ENCODE data around the gene POLR2E. TPM values are rescaled to one million over a fixed set of nuclear protein-coding genes. Genes with fewer than 3 reads are reported as not detected.

The POLR2E gene
- total RNA-seq (2014; rRNA removed; shearing (Covaris generic); ENCODE audit: low replicate concordance) = 117 and 222 TPM in 2 replicates

GRCh38 chr19:1094978-1095701 is at the start of gene POLR2E:
POLR2E (minus strand) TSS chr19:1095375; CDS start chr19:1095315, 60 bp downstream.
- Histone ChIP-seq H3K9ac (ENCODE audit: low read length) (peak within 1 kb of the TSS; percentile 99), H3K27me3 (ENCODE audit: low read length) (no peaks in the 10 kb centered on the region), H3K27ac (ENCODE audit: low read length) (peak within 1 kb of the TSS; percentile 42; the same call in 1 of the 2 replicates), H3K79me2 (ENCODE audit: low read length) (peaks cover 24% of the 10 kb centered on the region), H3K4me3 (ENCODE audit: low read length) (peak within 1 kb of the TSS; percentile 100), H4K20me1 (ENCODE audit: insufficient read depth, low read depth, low read length) (peaks cover 22% of the 10 kb centered on the region), H2AFZ (ENCODE audit: low read length) (peak within 1 kb of the TSS; percentile 70), H3K36me3 (ENCODE audit: insufficient read depth, low read length) (peaks cover 3% of the 10 kb centered on the region; the same call in 1 of the 2 replicates), H3K4me1 (ENCODE audit: low read length) (peaks cover 18% of the 10 kb centered on the region), H3K9me3 (ENCODE audit: low read length) (no peaks in the 10 kb centered on the region), H3K9me2 (replicated peaks; ENCODE audit: insufficient read depth, low read length) (no peaks in the 10 kb centered on the region), H3K4me2 (ENCODE audit: low read depth, low read length, poor library complexity, severe bottlenecking) (peak within 1 kb of the TSS; percentile 92)
- peak; percentile 99 for DNase-seq

DNA sequence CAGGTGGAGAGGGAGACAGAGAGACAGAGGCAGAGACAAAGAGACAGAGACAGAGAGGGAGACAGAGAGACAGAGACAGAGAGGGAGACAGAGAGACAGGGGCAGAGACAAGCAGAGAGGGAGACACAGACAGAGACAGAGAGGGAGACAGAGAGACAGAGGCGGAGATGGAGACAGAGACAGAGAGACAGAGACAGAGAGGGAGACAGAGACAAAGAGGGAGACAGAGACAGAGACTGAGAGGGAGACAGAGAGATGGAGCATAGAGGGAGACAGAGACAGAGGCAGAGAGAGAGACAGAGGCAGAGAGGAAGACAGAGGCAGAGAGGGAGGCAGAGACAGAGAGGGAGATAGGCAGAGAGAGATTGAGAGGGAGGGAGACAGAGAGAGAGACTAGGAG is 49.6 kb upstream of the POLR2E start:
- DNase-seq = no peak
- Histone ChIP-seq H3K79me2 (ENCODE audit: low read length) (no peaks in the 10 kb centered on the region), H2AFZ (ENCODE audit: low read length) (no peak overlapping the region), H3K9me3 (ENCODE audit: low read length) (no peaks in the 10 kb centered on the region), H3K4me3 (ENCODE audit: low read length) (no peak overlapping the region), H3K27me3 (ENCODE audit: low read length) (no peaks in the 10 kb centered on the region), H4K20me1 (ENCODE audit: insufficient read depth, low read depth, low read length) (no peaks in the 10 kb centered on the region), H3K36me3 (ENCODE audit: insufficient read depth, low read length) (peaks cover 4% of the 10 kb centered on the region; the same call in 1 of the 2 replicates), H3K9ac (ENCODE audit: low read length) (no peak overlapping the region), H3K9me2 (replicated peaks; ENCODE audit: insufficient read depth, low read length) (no peaks in the 10 kb centered on the region), H3K27ac (ENCODE audit: low read length) (no peak overlapping the region), H3K4me2 (ENCODE audit: low read depth, low read length, poor library complexity, severe bottlenecking) (no peak overlapping the region), H3K4me1 (ENCODE audit: low read length) (no peaks in the 10 kb centered on the region)

- no peak overlapping the region for H3K27ac ChIP-seq (ENCODE audit: low read length)
- H3K27me3 ChIP-seq (ENCODE audit: low read length) = no peaks in the 10 kb centered on the region
- no peak overlapping the region for H2AFZ ChIP-seq (ENCODE audit: low read length)
- peaks cover 4% of the 10 kb centered on the region; the same call in 1 of the 2 replicates for H3K36me3 ChIP-seq (ENCODE audit: insufficient read depth, low read length)
- H3K9ac ChIP-seq (ENCODE audit: low read length) = no peak overlapping the region
- no peaks in the 10 kb centered on the region for H3K9me3 ChIP-seq (ENCODE audit: low read length)
- H3K4me2 ChIP-seq (ENCODE audit: low read depth, low read length, poor library complexity, severe bottlenecking) = no peak overlapping the region
- no peaks in the 10 kb centered on the region for H3K9me2 ChIP-seq (replicated peaks; ENCODE audit: insufficient read depth, low read length)
- DNase-seq = no peak
- no peaks in the 10 kb centered on the region for H3K79me2 ChIP-seq (ENCODE audit: low read length)
- no peak overlapping the region for H3K4me3 ChIP-seq (ENCODE audit: low read length)
- H3K4me1 ChIP-seq (ENCODE audit: low read length) = no peaks in the 10 kb centered on the region
- no peaks in the 10 kb centered on the region for H4K20me1 ChIP-seq (ENCODE audit: insufficient read depth, low read depth, low read length)
Measured at GRCh38 chr19:1143828-1144399, 48.7 kb upstream of the POLR2E start.

GRCh38 chr19:1141944-1142343 is 46.8 kb upstream of the POLR2E start:
- DNase-seq = no peak
- no peaks in the 10 kb centered on the region for H4K20me1 ChIP-seq (ENCODE audit: insufficient read depth, low read depth, low read length)
- peaks cover 4% of the 10 kb centered on the region; the same call in 1 of the 2 replicates for H3K36me3 ChIP-seq (ENCODE audit: insufficient read depth, low read length)
- H3K79me2 ChIP-seq (ENCODE audit: low read length) = no peaks in the 10 kb centered on the region
- no peaks in the 10 kb centered on the region for H3K9me2 ChIP-seq (replicated peaks; ENCODE audit: insufficient read depth, low read length)
- no peak overlapping the region for H3K9ac ChIP-seq (ENCODE audit: low read length)
- H3K4me2 ChIP-seq (ENCODE audit: low read depth, low read length, poor library complexity, severe bottlenecking) = no peak overlapping the region
- no peaks in the 10 kb centered on the region for H3K9me3 ChIP-seq (ENCODE audit: low read length)
- H3K27ac ChIP-seq (ENCODE audit: low read length) = no peak overlapping the region
- H3K4me3 ChIP-seq (ENCODE audit: low read length) = no peak overlapping the region
- H2AFZ ChIP-seq (ENCODE audit: low read length) = no peak overlapping the region
- H3K27me3 ChIP-seq (ENCODE audit: low read length) = no peaks in the 10 kb centered on the region
- H3K4me1 ChIP-seq (ENCODE audit: low read length) = no peaks in the 10 kb centered on the region

- Histone ChIP-seq H3K9me3 (ENCODE audit: low read length) (no peaks in the 10 kb centered on the region), H2AFZ (ENCODE audit: low read length) (no peak overlapping the region), H4K20me1 (ENCODE audit: insufficient read depth, low read depth, low read length) (no peaks in the 10 kb centered on the region), H3K9ac (ENCODE audit: low read length) (no peak overlapping the region), H3K36me3 (ENCODE audit: insufficient read depth, low read length) (peaks cover 4% of the 10 kb centered on the region; the same call in 1 of the 2 replicates), H3K4me2 (ENCODE audit: low read depth, low read length, poor library complexity, severe bottlenecking) (no peak overlapping the region), H3K79me2 (ENCODE audit: low read length) (no peaks in the 10 kb centered on the region), H3K27ac (ENCODE audit: low read length) (no peak overlapping the region), H3K9me2 (replicated peaks; ENCODE audit: insufficient read depth, low read length) (no peaks in the 10 kb centered on the region), H3K4me1 (ENCODE audit: low read length) (no peaks in the 10 kb centered on the region), H3K4me3 (ENCODE audit: low read length) (no peak overlapping the region), H3K27me3 (ENCODE audit: low read length) (no peaks in the 10 kb centered on the region)
- no peak for DNase-seq
Measured at GRCh38 chr19:1140272-1141027, 45.3 kb upstream of the POLR2E start.

DNA sequence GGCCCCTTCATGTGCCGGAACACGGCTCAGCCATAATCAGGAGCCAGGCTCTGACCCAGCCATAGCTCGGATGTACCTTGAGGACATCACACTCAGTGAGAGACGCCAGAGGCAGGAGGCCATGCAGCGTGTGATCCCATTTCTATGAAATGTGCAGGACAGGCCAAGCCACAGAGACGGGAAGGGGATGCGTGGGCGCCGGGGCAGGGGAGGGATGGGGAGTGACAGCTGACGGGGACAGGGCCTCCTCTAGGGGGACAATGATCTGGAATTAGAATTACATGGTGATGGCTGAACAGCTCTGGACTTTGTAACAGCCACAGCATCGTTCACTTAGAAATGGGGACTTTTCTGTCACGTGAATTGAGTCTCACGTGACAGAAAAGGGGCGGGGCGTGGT is 44.0 kb upstream of the POLR2E start:
- no peak overlapping the region for H3K4me3 ChIP-seq (ENCODE audit: low read length)
- H3K79me2 ChIP-seq (ENCODE audit: low read length) = no peaks in the 10 kb centered on the region
- no peak overlapping the region for H3K9ac ChIP-seq (ENCODE audit: low read length)
- peaks cover 4% of the 10 kb centered on the region; the same call in 1 of the 2 replicates for H3K36me3 ChIP-seq (ENCODE audit: insufficient read depth, low read length)
- H3K9me2 ChIP-seq (replicated peaks; ENCODE audit: insufficient read depth, low read length) = no peaks in the 10 kb centered on the region
- no peaks in the 10 kb centered on the region for H3K27me3 ChIP-seq (ENCODE audit: low read length)
- no peaks in the 10 kb centered on the region for H4K20me1 ChIP-seq (ENCODE audit: insufficient read depth, low read depth, low read length)
- H3K9me3 ChIP-seq (ENCODE audit: low read length) = no peaks in the 10 kb centered on the region
- DNase-seq = no peak
- no peaks in the 10 kb centered on the region for H3K4me1 ChIP-seq (ENCODE audit: low read length)
- no peak overlapping the region for H3K4me2 ChIP-seq (ENCODE audit: low read depth, low read length, poor library complexity, severe bottlenecking)
- no peak overlapping the region for H3K27ac ChIP-seq (ENCODE audit: low read length)
- H2AFZ ChIP-seq (ENCODE audit: low read length) = no peak overlapping the region

- no peaks in the 10 kb centered on the region for H3K27me3 ChIP-seq (ENCODE audit: low read length)
- peaks cover 7% of the 10 kb centered on the region for H3K4me1 ChIP-seq (ENCODE audit: low read length)
- no peak overlapping the region for H2AFZ ChIP-seq (ENCODE audit: low read length)
- no peak for DNase-seq
- H3K27ac ChIP-seq (ENCODE audit: low read length) = no peak overlapping the region
- no peaks in the 10 kb centered on the region for H3K9me3 ChIP-seq (ENCODE audit: low read length)
- no peak overlapping the region for H3K9ac ChIP-seq (ENCODE audit: low read length)
- no peak overlapping the region for H3K4me2 ChIP-seq (ENCODE audit: low read depth, low read length, poor library complexity, severe bottlenecking)
- H4K20me1 ChIP-seq (ENCODE audit: insufficient read depth, low read depth, low read length) = peaks cover 3% of the 10 kb centered on the region
- H3K9me2 ChIP-seq (replicated peaks; ENCODE audit: insufficient read depth, low read length) = no peaks in the 10 kb centered on the region
- H3K4me3 ChIP-seq (ENCODE audit: low read length) = no peak overlapping the region
- no peaks in the 10 kb centered on the region for H3K79me2 ChIP-seq (ENCODE audit: low read length)
- no peaks in the 10 kb centered on the region; the same call in 1 of the 2 replicates for H3K36me3 ChIP-seq (ENCODE audit: insufficient read depth, low read length)
Measured at GRCh38 chr19:1138121-1138520, 42.9 kb upstream of the POLR2E start.
